HG02852 (cell line): ENCODE data around the gene RNF208.

Source experiments
- ATAC-seq: cut with Tn5 transposase; IDR thresholded peaks from one replicate; pipeline ENCODE4 v1.9.1; 2021; ENCODE audit warnings: mild to moderate bottlenecking, moderate library complexity; ENCODE audit not compliant: unreplicated experiment

The RNF208 gene

GRCh38 chr9:137215196-137215986 lies 6.6 kb downstream of the RNF208 start:
- ATAC-seq, result no peak

GRCh38 chr9:137214620-137215019 lies 7.4 kb downstream of the RNF208 start:
- no peak for ATAC-seq

- ATAC-seq, result no peak
Observed at GRCh38 chr9:137213160-137214060, 8.6 kb downstream of the RNF208 start.

- no peak for ATAC-seq
Observed at GRCh38 chr9:137212520-137212919, 9.5 kb downstream of the RNF208 start.

GRCh38 chr9:137211532-137211931 lies 10.5 kb downstream of the RNF208 start:
- no peak for ATAC-seq

GRCh38 chr9:137206602-137207001 lies 15.4 kb downstream of the RNF208 start:
- ATAC-seq, result no peak

GRCh38 chr9:137205126-137206069 lies 16.6 kb downstream of the RNF208 start, which contains the start of the genes NDOR1 and TMEM203:
Gene NDOR1 (plus strand): TSS chr9:137205700. CDS start chr9:137205778, 78 bp downstream.
Gene TMEM203 (minus strand): TSS chr9:137205648. CDS start chr9:137205414, 234 bp downstream.
- peak; percentile 36 for ATAC-seq

GRCh38 chr9:137204731-137205125 lies 17.3 kb downstream of the RNF208 start:
- no peak for ATAC-seq

GRCh38 chr9:137202966-137203365 lies 19.1 kb downstream of the RNF208 start:
- no peak for ATAC-seq

GRCh38 chr9:137201205-137201868 lies 20.7 kb downstream of the RNF208 start:
- ATAC-seq, result no peak

GRCh38 chr9:137200311-137201204 lies 21.5 kb downstream of the RNF208 start, which contains the start of gene TPRN:
Gene TPRN (minus strand): TSS chr9:137200741. CDS start chr9:137200711, 30 bp downstream.
- ATAC-seq, result peak; percentile 92

- ATAC-seq, result no peak
Observed at GRCh38 chr9:137199411-137200121, 22.5 kb downstream of the RNF208 start.

- ATAC-seq, result no peak
Observed at GRCh38 chr9:137198902-137199283, 23.1 kb downstream of the RNF208 start.

GRCh38 chr9:137198051-137198901 lies 23.8 kb downstream of the RNF208 start:
- no peak for ATAC-seq

- ATAC-seq, result no peak
Observed at GRCh38 chr9:137195525-137196220, 26.4 kb downstream of the RNF208 start.

GRCh38 chr9:137194909-137195308 lies 27.1 kb downstream of the RNF208 start:
- ATAC-seq, result no peak

GRCh38 chr9:137194388-137194787 lies 27.7 kb downstream of the RNF208 start:
- no peak for ATAC-seq
